Activated T-helper 1 cell treated with Interleukin-2 at 50 U/mL for 16 hours (primary cell): ENCODE results near the gene SLC66A2.

Experiments
- DNase-seq: peaks from one replicate; pipeline ENCODE4 v3.0.0-alpha.2; 2020; ENCODE audit warnings: low read depth

SLC66A2 gene

GRCh38 chr18:79949697-79950487 lies 1.6 kb downstream of the SLC66A2 start:
- DNase-seq: no peak

GRCh38 chr18:79948719-79949411 lies 2.6 kb downstream of the SLC66A2 start:
- DNase-seq: no peak

- no peak for DNase-seq
Observed at GRCh38 chr18:79947881-79948610, 3.4 kb downstream of the SLC66A2 start.

- no peak for DNase-seq
Observed at GRCh38 chr18:79947054-79947755, 4.2 kb downstream of the SLC66A2 start.

GRCh38 chr18:79945118-79946042 lies 6.1 kb downstream of the SLC66A2 start:
- DNase-seq: no peak

GRCh38 chr18:79944746-79945117 lies 6.7 kb downstream of the SLC66A2 start:
- no peak for DNase-seq

- no peak for DNase-seq
Observed at GRCh38 chr18:79944126-79944731, 7.2 kb downstream of the SLC66A2 start.

- no peak for DNase-seq
Observed at GRCh38 chr18:79943608-79944125, 7.8 kb downstream of the SLC66A2 start.

GRCh38 chr18:79942786-79943607 lies 8.5 kb downstream of the SLC66A2 start:
- DNase-seq: no peak

- DNase-seq: no peak
Observed at GRCh38 chr18:79942211-79942610, 9.2 kb downstream of the SLC66A2 start.

- no peak for DNase-seq
Observed at GRCh38 chr18:79941473-79942119, 9.9 kb downstream of the SLC66A2 start.

- DNase-seq: no peak
Observed at GRCh38 chr18:79940814-79941472, 10.5 kb downstream of the SLC66A2 start.

GRCh38 chr18:79940126-79940813 lies 11.2 kb downstream of the SLC66A2 start:
- DNase-seq: no peak

- no peak for DNase-seq
Observed at GRCh38 chr18:79939096-79939495, 12.4 kb downstream of the SLC66A2 start.

GRCh38 chr18:79938196-79938595 lies 13.3 kb downstream of the SLC66A2 start:
- no peak for DNase-seq

- no peak for DNase-seq
Observed at GRCh38 chr18:79937103-79937860, 14.2 kb downstream of the SLC66A2 start.

- no peak for DNase-seq
Observed at GRCh38 chr18:79936641-79937040, 14.8 kb downstream of the SLC66A2 start.
